Heart right ventricle (tissue), 16 donors: ENCODE data around the gene GJB5. TPM values are rescaled to one million over a fixed set of nuclear protein-coding genes. Genes with fewer than 3 reads are reported as not detected.
A peak's percentile ranks its signal among the peaks of the same experiment; 100 is the strongest.

Experiments
- ATAC-seq, 8 donors: fragments of 200-7000 bp; cut with Tn5 transposase; one replicate each; pipeline ENCODE4 v1.9.1; 2020; ENCODE audit warnings: mild to moderate bottlenecking in 8 of 8, moderate library complexity in 8 of 8, moderate number of reproducible peaks in 1 of 8
- DNase-seq, 2 donors: peaks; one replicate each; pipeline ENCODE4 v3.0.0-alpha.2; 2020
- H3K27ac ChIP-seq, 10 donors: fragments of 200-600 bp; sonication (generic) in 2 of 10; one replicate each; pipeline versions ENCODE4 v1.5.0 to v1.8.0; 2020 to 2022; ENCODE audit warnings: mild to moderate bottlenecking in 3 of 10
- H3K27me3 ChIP-seq, 7 donors: fragments of 200-600 bp; one replicate each; pipeline ENCODE4 v1.8.0; 2021 to 2022; ENCODE audit warnings: mild to moderate bottlenecking in 2 of 7
- H3K36me3 ChIP-seq, 9 donors: fragments of 200-600 bp; sonication (generic) in 1 of 9; one replicate each; pipeline versions ENCODE4 v1.5.0 to v1.8.0; 2020 to 2022; ENCODE audit warnings: mild to moderate bottlenecking in 2 of 9
- H3K4me1 ChIP-seq, 9 donors: fragments of 200-600 bp; sonication (generic) in 1 of 9; one replicate each; pipeline versions ENCODE4 v1.5.0 to v1.8.0; 2020 to 2022; ENCODE audit warnings: mild to moderate bottlenecking in 4 of 9
- H3K4me3 ChIP-seq, 10 donors: fragments of 200-600 bp; sonication (generic) in 2 of 10; one replicate each; pipeline versions ENCODE4 v1.5.0 to v1.8.0; 2020 to 2022; ENCODE audit warnings: mild to moderate bottlenecking in 7 of 10, moderate library complexity in 2 of 10
- H3K9me3 ChIP-seq, 11 donors: fragments of 200-600 bp in 10 of 11; sonication (generic) in 2 of 11; one replicate each; pipeline versions ENCODE4 v1.5.0 to v1.8.0; 2013 to 2022; ENCODE audit warnings: mild to moderate bottlenecking in 2 of 11, control low read depth in 1 of 11, moderate library complexity in 1 of 11
- WGBS, 2 donors: extraction: QIAGEN DNeasy Blood & Tissue Kit; methylation state at CpG; one replicate each; pipeline ENCODE4 v1.1.7; 2013; ENCODE audit warnings: inconsistent platforms in 1 of 2; 5-methylcytosine and 5-hydroxymethylcytosine counted together
- intact Hi-C, 10 donors: fragments of 100-400 bp; cut with DNase I; formaldehyde crosslinking; loops; one replicate each; pipeline versions ENCODE4 v1.11.1 to v1.14.2; 2022
- polyA plus RNA-seq, 2 donors: library from polyadenylated mRNA; stranded (reverse); fragments of 200-250 nt; gene quantifications; one replicate each; pipeline ENCODE4 v1.2.3, GENCODE V29; 2013
- total RNA-seq, 10 donors: library from RNA; stranded (reverse); fragmentation: NEBNext Ultra II Directional in 3 of 10; extraction: Animal tissue kit (Norgen Biotek cat#: 25700) in 3 of 10; gene quantifications; one replicate each; pipeline versions ENCODE4 v1.2.1 to v1.2.4, GENCODE V29; 2021 to 2023
- TF ChIP-seq, protein P1 (sequence below), 9 donors: fragments of 200-600 bp; sonication (generic) in 2 of 9; IDR thresholded peaks; one replicate each; pipeline versions ENCODE4 v1.5.0 to v1.8.0; 2021 to 2022; ENCODE audit warnings: antibody characterized with exemption in 9 of 9, mild to moderate bottlenecking in 5 of 9, moderate library complexity in 1 of 9
- donor health status: Arrhythmogenic right ventricular cardiomyopathy.
- donor health status: ischemic (EF 13 %, LVEDD 7.1; RV severe dilation, severe dysfunction).
- donor health status: healthy with polysubstance abuse.
- donor health status: DM: no; HTN: yes; CAD: no.
- donor health status: DM: no; HTN: no; CAD: no.
- donor health status: ischemic (EF 25% LVEDD 6.9; RV normal size, moderate dysfunction).
- donor health status: ischemic (EF 25% LVEDD 5.7; RV mildly dilated, moderate dysfunction).
- donor health status: healthy.
- donor health status: DM: yes; HTN: yes; CAD: no.
- donor health status: Ischemic cardiomyopathy.
- donor health status: ischemic (EF 35%, LVEDD 5.7; RV mildly dilated, moderate dysfunction).
- donor health status: nonischemic (EF 11% LVEDD 7.7; RV severe dilation, severe dysfunction).
- donor health status: DM: yes; HTN: yes; CAD: no.
- donor health status: PGD.
- donor health status: ischemic (EF 29% LVEDD 5.4; RV normal size, mild dysfunction).
- donor health status: nonischemic (EF 23%, LVEDD 6.1; RV moderate dilation, normal function).

The GJB5 gene
- total and polyA plus RNA-seq, 12 donors, result not detected

DNA sequence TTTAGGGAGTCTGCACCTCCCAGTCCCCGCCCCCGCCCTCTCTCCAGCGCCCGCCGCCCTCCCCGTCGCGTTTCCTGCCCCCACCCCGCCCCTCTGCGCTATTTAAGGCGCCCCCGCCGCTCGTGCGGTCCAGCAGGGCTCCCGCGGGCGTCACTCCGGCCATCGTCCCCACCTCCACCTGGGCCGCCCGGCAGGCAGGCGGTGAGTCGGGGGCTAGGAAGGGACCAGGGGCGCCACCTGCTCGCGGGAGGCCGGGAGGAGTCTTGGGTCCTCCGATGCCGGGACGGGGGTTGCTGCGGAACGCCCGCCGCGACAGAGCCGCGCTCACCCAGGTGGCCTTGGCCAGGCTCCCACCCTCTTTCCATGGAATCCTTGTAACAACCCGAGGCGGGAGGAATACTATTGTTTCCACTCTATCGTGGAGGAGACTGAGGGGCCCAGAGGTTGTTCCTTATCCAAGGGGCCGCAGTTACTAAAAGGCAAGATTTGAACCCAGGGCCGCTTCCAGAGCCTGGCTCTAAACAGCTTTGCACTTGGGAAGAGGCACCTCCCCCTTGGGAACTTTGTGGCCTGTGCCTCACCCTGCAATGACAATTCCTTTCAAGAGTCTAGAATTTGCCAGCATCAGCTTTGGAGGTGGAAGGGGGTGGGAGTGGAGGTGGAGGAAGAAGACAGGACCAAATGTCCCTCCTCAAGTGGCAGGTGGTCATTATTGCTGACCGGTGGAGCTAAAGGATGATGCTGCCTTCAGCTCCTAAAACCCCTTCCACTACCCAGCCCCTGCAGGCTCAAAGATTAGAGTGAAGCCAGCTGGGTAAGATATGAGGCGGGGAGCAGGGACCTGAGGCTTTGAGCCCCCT, 38.3 kb downstream of the GJB5 start, which contains the start of gene GJA4:
Gene GJA4, plus strand, starts transcription at position 132 of the 860 bp plus-strand sequence. CDS start 1,215 bp downstream, outside the sequence.
- intact Hi-C loops, result no loop called here
- ATAC-seq, result peak; percentile 23 to 69 (median 56)
- H3K4me1 ChIP-seq, result peaks cover under 1 to 34% (median 13%) of the 10 kb centered on the region in 9 donors
- TF ChIP-seq, protein P1, sequence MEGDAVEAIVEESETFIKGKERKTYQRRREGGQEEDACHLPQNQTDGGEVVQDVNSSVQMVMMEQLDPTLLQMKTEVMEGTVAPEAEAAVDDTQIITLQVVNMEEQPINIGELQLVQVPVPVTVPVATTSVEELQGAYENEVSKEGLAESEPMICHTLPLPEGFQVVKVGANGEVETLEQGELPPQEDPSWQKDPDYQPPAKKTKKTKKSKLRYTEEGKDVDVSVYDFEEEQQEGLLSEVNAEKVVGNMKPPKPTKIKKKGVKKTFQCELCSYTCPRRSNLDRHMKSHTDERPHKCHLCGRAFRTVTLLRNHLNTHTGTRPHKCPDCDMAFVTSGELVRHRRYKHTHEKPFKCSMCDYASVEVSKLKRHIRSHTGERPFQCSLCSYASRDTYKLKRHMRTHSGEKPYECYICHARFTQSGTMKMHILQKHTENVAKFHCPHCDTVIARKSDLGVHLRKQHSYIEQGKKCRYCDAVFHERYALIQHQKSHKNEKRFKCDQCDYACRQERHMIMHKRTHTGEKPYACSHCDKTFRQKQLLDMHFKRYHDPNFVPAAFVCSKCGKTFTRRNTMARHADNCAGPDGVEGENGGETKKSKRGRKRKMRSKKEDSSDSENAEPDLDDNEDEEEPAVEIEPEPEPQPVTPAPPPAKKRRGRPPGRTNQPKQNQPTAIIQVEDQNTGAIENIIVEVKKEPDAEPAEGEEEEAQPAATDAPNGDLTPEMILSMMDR (IDR thresholded peaks at IDR 0.05), result no peak
- H3K27me3 ChIP-seq, result peaks cover 0 to 17% (median 0%) of the 10 kb centered on the region in 7 donors
- peak; percentile 64 to 70 for DNase-seq
- peak within 1 kb of the TSS; percentile 51 to 75 (median 60) for H3K4me3 ChIP-seq
- H3K9me3 ChIP-seq, result no peaks in the 10 kb centered on the region
- H3K27ac ChIP-seq, result peak within 1 kb of the TSS; percentile 74 to 92 (median 86)
- peaks cover 0 to 34% (median 4%) of the 10 kb centered on the region in 9 donors for H3K36me3 ChIP-seq
- 9 to 11% methylated on average over 36 to 45 of the region's 45 CpGs for WGBS, 2 donors

DNA sequence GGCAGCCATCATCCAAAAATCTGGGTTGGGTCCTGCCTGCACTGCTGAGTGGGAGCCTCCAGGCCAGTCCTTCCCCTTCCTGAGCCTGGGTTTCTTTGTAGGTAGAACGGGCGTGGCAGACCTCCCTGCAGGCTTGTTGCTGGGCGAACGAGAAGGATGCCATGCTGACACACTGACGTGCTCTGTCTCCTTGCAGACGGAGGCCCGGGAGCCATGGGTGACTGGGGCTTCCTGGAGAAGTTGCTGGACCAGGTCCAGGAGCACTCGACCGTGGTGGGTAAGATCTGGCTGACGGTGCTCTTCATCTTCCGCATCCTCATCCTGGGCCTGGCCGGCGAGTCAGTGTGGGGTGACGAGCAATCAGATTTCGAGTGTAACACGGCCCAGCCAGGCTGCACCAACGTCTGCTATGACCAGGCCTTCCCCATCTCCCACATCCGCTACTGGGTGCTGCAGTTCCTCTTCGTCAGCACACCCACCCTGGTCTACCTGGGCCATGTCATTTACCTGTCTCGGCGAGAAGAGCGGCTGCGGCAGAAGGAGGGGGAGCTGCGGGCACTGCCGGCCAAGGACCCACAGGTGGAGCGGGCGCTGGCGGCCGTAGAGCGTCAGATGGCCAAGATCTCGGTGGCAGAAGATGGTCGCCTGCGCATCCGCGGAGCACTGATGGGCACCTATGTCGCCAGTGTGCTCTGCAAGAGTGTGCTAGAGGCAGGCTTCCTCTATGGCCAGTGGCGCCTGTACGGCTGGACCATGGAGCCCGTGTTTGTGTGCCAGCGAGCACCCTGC, 39.3 kb downstream of the GJB5 start:
- Histone ChIP-seq H3K27ac (peak overlapping the region; percentile 74 to 92 (median 86)), H3K36me3 (peaks cover 0 to 39% (median 4%) of the 10 kb centered on the region in 9 donors), H3K9me3 (no peaks in the 10 kb centered on the region), H3K4me3 (peak overlapping the region; percentile 51 to 75 (median 60)), H3K27me3 (peaks cover 0 to 17% (median 0%) of the 10 kb centered on the region in 7 donors), H3K4me1 (peaks cover 5 to 36% (median 13%) of the 10 kb centered on the region in 9 donors)
- WGBS, 2 donors, result 83 to 84% methylated on average over 40 of the region's 40 CpGs
- ATAC-seq, result no peak
- intact Hi-C loops, result no loop called here
- TF ChIP-seq, protein P1 (IDR thresholded peaks at IDR 0.05), result no peak
- DNase-seq, result no peak

DNA sequence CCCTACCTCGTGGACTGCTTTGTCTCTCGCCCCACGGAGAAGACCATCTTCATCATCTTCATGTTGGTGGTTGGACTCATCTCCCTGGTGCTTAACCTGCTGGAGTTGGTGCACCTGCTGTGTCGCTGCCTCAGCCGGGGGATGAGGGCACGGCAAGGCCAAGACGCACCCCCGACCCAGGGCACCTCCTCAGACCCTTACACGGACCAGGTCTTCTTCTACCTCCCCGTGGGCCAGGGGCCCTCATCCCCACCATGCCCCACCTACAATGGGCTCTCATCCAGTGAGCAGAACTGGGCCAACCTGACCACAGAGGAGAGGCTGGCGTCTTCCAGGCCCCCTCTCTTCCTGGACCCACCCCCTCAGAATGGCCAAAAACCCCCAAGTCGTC, 39.9 kb downstream of the GJB5 start:
- intact Hi-C loops, result loop anchor here in 1 of 10 donors (5.0 kb wide), 1 partner anchor 773 kb away; no protein-coding TSS in a partner anchor
- TF ChIP-seq, protein P1 (IDR thresholded peaks at IDR 0.05), result no peak
- ATAC-seq (no peak), DNase-seq (no peak)
- H3K27me3 ChIP-seq, result peaks cover 0 to 17% (median 0%) of the 10 kb centered on the region in 7 donors
- WGBS, 2 donors, result 78 to 84% methylated on average over 12 of the region's 12 CpGs
- peaks cover 0 to 39% (median 4%) of the 10 kb centered on the region in 9 donors for H3K36me3 ChIP-seq
- H3K27ac ChIP-seq, result peak overlapping the region; percentile 39 to 92 (median 86)
- H3K9me3 ChIP-seq, result no peaks in the 10 kb centered on the region
- H3K4me1 ChIP-seq, result peaks cover 7 to 42% (median 18%) of the 10 kb centered on the region in 9 donors
- peak overlapping the region; percentile 51 to 75 (median 60) for H3K4me3 ChIP-seq

DNA sequence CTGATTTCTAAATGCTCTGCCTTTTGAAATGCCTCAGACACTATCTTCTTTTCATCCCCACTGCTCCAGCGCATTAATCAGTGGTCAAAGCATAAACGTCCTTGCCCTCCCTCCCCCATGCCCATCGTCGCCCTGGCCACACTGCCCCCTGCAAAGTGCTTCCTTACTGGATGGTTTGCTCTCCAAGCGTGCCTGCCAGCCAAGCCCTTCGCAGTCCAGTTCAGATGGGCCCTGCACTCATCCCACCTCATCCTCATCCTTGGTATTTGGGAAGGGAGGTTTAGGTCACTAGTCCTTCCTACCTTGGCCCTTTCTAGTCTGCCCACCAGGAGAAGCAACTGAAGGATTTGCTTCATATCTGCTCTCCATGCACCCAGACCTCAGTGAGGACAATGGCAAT, 41.1 kb downstream of the GJB5 start:
- Histone ChIP-seq H3K4me3 (peak overlapping the region; percentile 18 to 75 (median 60)), H3K36me3 (peaks cover 0 to 39% (median 4%) of the 10 kb centered on the region in 9 donors), H3K9me3 (no peaks in the 10 kb centered on the region), H3K27me3 (peaks cover 0 to 17% (median 0%) of the 10 kb centered on the region in 7 donors), H3K4me1 (peaks cover 9 to 53% (median 18%) of the 10 kb centered on the region in 9 donors), H3K27ac (peak overlapping the region in 8 of 10 donors; percentile 20 to 92 (median 76))
- TF ChIP-seq, protein P1 (IDR thresholded peaks at IDR 0.05), result no peak
- 67 to 77% methylated on average over 6 of the region's 6 CpGs for WGBS, 2 donors
- DNase-seq, result no peak
- intact Hi-C loops, result loop anchor here in 1 of 10 donors (5.0 kb wide), 1 partner anchor 771 kb away; no protein-coding TSS in a partner anchor
- no peak for ATAC-seq
